Smooth muscle cell of the brain vasculature (primary cell): Measurements from ENCODE around the gene SPNS2.

Source experiments
- DNase-seq: peaks from one replicate; pipeline ENCODE4 v3.0.0-alpha.2; 2012; ENCODE audit warnings: low read depth, low spot score

SPNS2 gene

DNA sequence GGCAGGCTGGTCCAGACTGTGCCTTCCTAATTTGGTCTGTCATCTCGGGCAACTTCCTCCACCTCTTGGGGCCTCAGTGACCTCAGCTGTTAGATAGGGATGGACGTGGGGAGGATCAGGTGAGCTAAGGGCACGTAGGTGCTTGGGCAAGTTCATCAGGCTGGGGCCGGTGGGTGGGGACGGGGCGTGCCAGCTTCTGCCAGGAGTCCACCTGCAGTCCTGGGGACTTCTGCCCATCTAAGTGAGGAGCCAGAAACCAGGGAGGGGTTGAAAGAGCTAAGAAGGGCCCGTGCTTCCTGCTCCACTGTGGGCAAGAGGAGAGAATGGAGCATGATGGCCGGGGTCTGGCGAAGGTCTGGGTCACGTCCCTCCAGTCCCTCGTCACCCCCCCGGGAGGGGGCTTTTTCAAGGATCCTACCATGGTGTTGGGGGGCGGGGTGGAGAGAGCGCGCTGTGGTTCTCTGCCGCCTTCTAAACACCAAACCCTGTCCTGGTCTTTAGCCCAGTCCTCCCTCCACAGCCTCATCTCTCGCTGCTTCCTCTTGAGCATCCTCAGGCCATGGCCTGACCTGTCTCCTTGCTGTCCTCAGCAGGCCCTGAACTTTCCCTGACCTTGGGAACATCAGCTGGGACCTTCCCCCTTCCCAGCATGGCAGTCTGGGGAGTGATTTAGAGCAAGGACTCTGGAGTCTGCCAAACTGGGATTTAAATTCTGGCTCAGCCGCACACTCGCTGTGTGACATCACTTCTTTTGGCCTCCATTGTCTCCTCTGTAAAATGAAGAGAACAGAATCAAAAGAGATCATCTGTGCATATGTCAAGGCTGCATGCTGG, 21.6 kb downstream of the SPNS2 start:
- no peak for DNase-seq

DNA sequence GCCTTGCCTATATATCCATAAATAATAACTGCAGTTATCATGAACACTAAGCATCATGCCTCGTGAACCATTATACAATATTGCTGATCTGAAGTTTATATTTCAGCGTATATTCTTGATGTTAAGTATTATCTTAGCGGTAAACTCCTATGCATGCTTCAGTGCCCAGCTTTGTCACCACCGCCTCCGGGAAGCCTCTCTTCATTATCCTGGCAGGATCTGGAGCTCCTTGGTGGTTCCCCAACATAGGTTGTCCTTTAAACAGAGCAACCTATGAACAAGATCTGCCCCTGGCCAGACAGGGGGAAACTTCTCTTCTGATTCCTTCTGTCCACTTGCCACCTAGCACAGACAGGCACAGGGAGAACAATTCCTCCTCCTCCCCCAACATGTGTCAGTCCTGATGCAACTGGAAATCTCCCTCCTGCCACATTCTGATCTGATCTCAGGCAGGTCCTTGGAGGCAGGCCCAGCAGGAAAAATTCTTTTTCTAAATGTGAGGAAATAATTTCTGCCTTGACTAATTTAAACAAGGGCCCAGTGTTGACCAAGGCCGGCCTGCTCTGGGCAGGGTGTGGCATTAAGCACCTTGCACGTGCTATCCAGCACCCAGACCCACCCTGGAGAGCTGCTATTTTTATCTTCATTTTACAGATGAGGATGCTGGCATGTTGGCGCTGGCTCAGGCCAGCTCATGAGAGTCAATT, 22.4 kb downstream of the SPNS2 start:
- DNase-seq: no peak

DNA sequence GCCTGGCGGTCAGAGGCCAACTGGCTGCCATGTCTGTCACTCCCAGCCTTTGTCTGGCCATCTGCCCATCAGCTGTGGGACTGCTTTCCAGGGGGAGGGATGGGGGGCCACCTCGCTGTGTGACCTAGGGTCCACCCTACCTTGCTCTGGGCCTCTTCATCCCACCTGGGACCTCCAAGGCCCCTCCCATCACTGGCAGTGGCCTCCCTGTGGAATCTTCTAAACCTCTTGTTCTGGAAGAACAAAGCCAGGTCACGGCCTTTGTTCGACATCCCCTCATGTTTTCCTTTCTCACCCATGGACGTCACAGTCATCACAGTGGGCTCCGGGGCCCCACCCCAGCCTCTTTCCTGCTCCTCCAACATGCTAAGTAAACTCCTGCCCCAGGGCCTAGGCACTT, 24.0 kb downstream of the SPNS2 start:
- DNase-seq: no peak

DNA sequence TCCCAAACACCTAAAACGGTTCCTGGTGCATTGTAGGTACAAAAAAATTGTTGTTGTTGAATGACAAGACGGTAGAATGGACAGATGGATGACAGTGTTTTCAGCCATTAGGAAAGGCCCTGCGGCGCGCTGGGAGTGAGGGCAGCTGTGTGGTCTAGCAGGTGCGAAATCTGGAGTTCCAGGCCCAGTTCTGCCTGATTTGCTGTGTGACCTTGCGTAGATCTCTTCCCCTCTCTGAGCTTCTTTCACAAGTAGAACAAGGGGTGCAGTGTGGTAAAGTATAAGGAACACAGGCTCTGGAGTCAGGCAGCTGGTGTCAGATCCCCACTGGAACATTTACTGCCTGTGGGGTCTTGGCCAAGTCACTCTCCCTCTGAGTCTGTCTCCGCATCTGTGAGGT, 25.3 kb downstream of the SPNS2 start:
- no peak for DNase-seq

DNA sequence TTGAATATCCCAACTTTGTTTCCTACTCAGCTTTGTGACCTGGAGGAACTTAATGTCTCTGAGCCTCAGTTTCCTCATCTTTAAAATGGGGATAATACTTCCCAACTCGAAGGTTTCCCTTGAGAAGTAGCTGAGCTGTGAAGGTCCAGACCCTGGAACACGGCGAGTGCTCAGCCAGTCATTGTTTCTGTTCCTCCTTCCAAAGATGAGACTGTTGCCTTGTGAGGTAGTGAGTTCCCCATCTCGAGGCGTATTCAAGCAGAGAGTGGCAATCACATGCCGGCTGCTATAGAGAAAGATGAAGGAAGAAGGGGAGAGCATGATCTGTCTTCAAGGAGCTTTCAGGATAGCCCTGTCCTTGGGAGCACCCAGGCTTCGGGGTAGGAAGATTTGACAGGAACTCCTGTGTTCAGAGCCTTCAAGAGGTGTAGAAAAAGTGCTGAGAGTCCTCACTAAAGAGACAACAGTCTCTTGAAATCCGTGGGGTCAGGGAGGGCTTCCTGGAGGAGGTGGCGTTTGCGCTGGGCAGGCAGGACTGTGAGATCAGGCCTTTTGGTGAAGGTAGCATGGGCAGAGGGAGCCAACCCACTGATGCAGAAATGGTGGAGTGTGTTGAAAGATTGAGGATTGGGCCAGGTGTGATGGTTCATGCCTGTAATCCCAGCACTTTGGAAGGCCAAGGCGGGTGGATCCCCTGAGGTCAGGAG, 27.2 kb downstream of the SPNS2 start:
- DNase-seq: no peak

DNA sequence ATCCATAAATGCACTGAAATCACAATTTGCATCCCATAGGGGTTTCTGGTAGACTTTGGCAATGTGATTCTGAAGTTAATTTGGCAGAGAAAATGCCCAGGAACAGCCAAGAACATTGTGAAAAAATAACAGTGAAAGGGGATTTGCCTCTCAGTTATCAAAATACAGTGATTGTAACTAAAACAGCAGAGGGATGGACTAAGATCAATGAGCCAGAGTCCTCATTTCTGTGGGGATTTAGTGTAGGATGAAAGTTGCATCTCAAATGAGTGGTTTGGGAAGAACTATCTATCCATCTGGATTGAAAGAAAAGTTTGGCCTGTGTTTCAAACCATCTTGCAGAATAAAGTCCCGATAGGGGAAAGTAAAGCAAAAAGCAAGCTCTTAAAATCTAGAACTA, 28.5 kb downstream of the SPNS2 start:
- no peak for DNase-seq

DNA sequence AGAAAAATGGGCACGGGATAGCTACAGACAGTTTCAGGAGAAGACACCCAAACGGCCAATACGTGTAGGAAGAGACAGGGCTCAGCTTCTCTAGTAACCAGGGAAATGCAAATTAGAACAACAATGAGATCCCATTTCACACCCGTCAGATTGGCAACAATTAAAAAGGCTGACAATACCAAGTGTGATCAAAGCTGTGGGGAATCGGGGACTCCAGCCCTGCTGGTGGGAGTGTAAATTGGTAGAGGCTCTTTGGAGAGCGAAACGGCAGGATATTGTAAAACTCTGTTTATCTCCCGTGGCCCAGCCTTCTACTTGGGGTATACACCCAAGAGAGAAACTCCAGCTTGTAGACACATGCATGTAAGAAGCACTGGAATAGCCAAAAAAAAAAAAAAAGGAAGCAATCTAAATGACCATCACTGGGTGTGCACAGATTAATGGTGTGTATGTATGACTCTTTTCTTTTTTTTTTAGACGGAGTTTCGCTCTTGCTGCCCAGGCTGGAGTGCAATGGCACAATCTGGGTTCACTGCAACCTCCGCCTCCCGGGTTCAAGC, 29.0 kb downstream of the SPNS2 start:
- DNase-seq: no peak

DNA sequence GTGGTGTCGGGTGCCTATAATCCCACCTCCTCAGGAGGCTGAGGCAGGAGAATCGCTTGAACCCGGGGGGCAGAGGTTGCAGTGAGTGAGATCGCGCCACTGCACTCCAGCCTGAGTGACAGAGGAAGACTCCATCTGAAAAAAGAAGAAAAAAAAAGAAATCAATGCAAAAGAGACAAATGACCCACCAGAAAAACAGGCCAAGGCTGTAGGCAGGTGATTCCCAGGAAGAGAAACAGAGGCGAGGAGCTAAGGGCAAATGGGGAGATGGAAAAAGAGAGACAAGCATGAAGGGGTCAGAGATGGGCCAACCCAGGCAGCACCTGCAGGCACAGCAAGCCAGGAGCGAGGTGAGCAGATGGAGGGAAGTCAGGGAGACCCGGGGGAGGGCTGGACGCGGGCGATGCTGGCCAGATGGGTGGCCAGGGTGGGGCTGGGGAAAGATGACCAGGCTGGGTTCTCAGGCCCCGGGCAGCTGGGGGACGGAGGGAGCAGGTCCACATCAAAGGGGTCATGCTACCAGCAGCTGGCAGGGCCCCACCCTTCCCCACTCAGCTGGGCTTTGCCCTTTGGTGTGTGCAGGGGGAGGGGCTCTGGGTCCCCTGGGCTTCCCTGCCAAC, 31.0 kb downstream of the SPNS2 start:
- no peak for DNase-seq

DNA sequence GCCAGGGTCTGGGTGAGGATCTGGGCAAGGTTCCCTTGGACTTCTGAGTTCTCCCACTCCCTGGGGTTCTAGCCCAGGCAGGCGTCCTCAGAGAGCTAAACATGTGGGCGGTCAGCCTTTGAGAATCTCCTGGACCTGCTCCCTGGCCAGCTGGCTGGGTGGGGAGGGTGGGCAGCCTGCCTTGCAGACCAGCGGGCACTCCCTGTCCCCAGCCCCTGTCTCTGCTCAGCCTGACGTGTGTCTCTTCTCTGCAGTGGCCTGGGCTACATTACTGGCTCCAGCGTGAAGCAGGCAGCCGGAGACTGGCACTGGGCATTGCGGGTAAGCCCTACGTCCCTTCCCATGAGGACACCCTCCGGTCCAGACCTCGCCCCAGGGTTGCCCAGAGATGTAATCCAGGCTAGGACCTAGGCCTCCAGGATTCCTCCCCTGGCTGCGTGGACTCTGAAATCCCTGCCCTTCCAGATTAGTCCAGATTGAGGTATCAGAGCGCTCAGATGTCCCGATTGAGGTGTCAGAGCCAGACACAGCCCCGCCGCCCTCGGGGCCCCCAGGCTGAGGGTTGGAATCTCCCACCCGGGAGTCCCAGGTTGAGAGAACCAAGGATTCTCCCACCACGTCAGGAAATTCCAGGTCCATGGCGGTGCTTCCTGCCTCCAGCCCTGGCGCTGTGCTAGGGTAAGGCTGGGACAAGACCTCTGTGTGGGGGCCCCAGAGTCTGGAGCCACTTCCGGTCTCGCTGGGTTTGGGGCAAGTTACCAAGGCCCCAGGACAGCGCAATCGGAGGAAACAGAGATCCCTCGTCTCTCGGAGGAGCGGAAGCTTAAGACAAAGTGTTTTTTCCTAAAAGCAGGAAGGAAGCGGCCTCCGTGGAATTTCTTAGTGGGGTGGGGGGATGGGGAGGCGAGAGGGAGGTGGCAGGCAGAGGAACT, 32.4 kb downstream of the SPNS2 start:
- DNase-seq: no peak

DNA sequence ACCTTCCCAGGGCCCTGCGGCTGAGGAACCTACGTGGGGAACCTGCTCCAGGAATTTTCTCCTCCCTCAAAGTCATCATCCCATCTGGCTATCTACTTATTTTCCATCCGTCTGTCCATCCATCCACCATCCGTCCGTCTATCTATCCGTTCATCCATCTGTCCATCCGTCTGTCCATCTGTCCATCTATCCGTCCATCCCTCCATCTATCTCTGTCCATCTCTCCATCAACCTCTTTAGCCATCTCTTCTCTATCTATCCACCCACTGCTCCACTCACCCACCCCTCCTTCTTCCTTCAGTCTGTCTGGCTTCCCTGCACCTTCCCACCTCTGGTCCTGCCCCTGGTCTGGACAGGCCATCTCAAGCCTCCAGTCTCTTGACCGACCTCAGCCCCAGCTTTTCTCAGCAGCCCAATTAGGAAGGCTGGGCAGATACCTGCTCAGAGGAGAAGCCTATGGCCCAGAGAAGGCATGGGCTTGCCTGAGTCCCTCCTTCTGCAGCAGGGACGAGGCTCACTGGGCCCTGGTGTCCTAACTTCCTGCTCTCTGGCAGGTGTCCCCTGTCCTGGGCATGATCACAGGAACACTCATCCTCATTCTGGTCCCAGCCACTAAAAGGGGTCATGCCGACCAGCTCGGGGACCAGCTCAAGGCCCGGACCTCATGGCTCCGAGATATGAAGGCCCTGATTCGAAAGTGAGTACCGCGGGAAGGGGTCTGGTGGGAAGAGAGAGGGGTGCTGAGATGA, 33.5 kb downstream of the SPNS2 start:
- DNase-seq: no peak

DNA sequence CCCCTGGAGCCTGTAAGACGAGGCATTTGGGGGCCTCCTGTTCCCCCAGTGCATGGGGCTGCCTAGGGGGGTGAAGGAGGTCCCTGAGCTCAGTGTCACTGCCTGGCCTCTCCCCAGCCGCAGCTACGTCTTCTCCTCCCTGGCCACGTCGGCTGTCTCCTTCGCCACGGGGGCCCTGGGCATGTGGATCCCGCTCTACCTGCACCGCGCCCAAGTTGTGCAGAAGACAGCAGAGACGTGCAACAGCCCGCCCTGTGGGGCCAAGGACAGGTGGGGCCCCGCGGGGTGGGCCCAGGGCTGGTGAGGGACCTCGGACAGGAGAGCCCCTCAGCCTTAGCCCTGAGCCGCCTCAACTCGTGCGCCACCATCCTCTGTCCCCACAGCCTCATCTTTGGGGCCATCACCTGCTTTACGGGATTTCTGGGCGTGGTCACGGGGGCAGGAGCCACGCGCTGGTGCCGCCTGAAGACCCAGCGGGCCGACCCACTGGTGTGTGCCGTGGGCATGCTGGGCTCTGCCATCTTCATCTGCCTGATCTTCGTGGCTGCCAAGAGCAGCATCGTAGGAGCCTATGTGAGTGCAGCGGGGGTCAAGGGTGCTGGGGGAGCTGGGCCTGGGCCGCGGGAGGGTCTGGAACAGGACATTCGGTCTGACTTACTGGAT, 34.3 kb downstream of the SPNS2 start:
- DNase-seq: no peak

DNA sequence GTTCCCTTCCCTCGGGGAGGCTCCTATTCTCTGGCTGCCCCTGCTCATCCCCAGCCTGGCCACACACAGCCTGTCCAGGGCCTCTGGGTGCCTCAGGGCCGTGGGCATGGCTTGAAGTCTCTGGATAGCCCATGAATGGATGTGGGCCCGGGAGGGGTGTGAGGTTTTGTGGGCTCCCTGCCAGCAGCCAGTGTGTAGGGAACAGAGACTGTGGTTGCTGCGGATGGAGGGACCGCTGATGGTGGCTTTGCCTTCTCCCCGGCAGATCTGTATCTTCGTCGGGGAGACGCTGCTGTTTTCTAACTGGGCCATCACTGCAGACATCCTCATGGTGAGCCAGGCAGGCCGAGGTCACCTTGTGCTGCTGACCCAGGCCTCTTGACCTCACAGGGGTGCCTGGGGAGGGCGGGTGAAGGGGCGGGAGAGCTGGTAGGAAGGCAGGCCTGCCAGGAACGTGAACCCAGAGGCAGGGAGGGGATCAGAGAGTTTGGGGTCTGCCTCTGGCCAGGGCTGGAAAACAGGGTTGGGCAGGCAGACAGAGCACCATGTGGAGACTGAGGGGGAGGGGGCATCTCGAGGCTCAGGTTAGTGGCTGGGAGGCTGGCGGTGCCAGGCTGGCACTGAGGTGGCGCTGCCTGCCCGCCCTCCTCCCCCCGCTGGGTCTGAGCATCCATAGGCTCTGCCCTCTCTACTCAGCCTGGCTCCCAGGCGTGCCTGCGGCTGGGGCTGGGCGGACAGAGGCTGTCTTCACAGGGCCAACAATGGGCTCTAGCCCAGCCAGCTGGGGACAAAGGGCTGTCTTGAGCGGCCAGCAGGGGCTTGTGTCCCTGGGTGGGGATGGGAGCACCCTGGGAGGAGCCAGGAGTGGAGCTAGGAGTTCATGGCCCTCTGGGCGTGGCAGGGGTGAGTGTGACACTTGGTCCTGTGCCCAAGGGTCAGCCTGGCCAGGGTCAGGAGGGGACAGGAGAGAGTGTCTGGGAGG, 35.1 kb downstream of the SPNS2 start:
- DNase-seq: no peak

DNA sequence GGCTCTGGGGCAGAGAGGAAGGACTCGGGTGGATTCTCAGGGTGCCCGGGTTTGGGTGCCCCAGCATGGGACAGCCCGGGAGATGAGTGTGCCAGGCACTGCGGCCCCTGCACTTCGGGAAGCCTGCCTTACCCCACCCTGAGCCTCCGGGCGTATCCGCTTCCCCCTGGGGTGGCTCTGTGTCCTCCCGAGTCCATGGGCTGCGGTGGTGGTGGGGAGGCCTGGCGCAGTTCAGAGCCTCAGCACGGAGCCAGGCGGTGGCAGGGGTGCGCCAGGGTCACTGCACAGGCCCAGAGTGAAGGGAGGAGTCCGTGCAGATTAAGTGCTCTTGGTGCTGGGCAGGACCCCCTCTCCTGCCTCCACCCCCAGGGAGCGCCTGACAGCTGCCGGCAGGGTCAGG, 35.8 kb downstream of the SPNS2 start:
- no peak for DNase-seq

DNA sequence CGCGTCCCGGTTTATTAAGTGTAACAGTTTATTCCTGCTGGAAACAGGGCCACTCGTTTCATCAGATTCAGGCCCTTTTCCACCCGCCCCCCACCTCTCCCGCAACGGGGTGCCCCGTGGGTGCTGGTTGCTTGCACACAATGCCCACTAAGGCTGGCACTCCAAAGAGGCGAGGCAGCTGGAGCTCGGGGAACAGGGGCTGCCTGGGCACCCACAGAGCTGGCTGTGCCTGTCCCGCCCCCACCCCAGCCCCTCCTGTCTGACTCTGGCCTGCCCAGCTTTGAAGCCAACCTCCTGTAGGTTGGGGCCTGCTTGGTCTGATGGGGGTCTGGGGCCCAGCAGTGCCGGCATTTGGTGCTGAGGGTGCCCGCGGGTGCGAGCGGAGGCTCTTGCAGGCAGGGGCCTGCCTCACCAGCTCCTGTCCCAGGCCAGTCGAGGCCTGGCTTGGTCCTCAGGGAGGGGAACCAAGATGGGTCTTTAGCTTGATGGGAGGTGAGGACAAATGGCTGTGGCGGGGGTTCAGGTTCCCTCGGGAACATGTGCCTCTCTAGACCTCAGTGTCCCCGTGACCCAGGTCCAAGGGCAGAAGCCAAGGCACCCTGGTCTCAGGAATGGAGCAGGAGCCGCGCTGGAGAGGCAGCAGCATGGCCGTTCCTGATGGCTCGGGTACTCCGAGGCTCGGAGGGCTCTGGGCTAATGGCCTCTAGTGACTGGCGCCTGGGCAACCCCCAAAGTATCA, 36.4 kb downstream of the SPNS2 start:
- no peak for DNase-seq

DNA sequence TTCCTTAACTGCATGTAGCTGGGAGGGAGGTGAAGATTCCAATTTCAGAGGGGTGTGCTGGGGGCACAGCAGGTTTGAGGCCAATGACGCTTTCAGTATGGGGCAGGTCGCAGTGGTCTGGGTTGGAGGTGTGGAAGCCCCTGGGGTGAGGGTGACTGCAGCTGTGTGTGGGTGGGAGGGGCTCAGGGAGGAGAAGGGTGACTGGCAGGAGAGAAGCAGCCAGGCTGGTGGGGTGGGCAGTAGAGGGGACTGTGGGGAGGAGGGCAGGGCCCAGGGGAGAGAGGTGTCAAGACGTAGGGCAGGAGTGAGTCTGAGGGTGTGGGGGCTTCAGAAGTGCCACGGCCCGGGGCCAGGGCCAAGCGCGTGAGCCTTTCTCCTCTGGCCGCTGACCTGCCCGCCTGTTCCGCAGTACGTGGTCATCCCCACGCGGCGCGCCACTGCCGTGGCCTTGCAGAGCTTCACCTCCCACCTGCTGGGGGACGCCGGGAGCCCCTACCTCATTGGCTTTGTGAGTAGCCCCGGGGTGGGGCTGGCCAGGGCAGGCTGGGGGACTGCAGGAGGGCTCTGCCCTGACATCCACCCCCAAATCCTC, 37.1 kb downstream of the SPNS2 start:
- DNase-seq: no peak

DNA sequence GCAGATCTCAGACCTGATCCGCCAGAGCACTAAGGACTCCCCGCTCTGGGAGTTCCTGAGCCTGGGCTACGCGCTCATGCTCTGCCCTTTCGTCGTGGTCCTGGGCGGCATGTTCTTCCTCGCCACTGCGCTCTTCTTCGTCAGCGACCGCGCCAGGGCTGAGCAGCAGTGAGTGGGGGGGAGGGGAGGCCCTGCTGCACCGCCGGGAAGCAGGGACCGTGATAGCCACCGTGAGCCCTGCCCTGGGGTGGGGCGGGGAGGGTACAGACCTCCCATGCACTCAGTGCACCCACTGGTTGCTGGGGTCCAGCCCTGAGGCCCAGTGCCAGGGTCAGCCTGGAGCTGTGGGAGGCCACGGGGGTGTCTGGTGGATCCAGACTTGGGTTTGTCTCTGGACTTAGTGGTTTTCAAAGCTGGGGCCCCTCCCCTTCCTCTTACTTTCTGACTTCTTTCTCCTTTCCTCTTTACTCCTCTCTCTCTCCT, 37.6 kb downstream of the SPNS2 start:
- no peak for DNase-seq
